Measurements from ENCODE around the gene CFAP221. TPM values are rescaled to one million over a fixed set of nuclear protein-coding genes. Genes with fewer than 3 reads are reported as not detected.

Gene CFAP221
- total RNA-seq, 1 experiment from 2014 or later: 0.20 TPM

GRCh38 chr2:119522671-119523070, 21.6 kb upstream of the CFAP221 start:
- Histone ChIP-seq H3K4me1 (ENCODE audit: insufficient read depth, low read length) (no peaks in the 10 kb centered on the region), H2BK20ac (ENCODE audit: low read depth, low read length, poor library complexity, severe bottlenecking) (no peak overlapping the region), H3K79me1 (ENCODE audit: insufficient read depth, low read depth, low read length, poor library complexity, severe bottlenecking) (no peaks in the 10 kb centered on the region), H3K9me3 (ENCODE audit: control insufficient read depth, low read depth, low read length) (no peaks in the 10 kb centered on the region), H3K27ac (ENCODE audit: insufficient read length, low read depth, low read length) (no peak overlapping the region), H4K20me1 (ENCODE audit: control insufficient read depth, insufficient read depth, insufficient read length) (no peaks in the 10 kb centered on the region), H3K56ac (ENCODE audit: insufficient read length, low read depth, low read length) (no peak overlapping the region), H3K9ac (ENCODE audit: extremely low read depth, insufficient read length, low read length) (no peak overlapping the region), H2BK120ac (ENCODE audit: low read depth, low read length, poor library complexity, severe bottlenecking) (no peak overlapping the region), H3K4ac (ENCODE audit: low read depth, low read length) (no peak overlapping the region), H2AK5ac (ENCODE audit: insufficient read length, low read length) (no peak overlapping the region), H3K27me3 (ENCODE audit: insufficient read depth, low read length) (peaks cover 22% of the 10 kb centered on the region), H3K79me2 (ENCODE audit: insufficient read depth, low read length) (no peaks in the 10 kb centered on the region), H2AFZ (ENCODE audit: low read length) (no peak overlapping the region), H3K14ac (ENCODE audit: insufficient read depth, low read length) (no peak overlapping the region), H4K91ac (ENCODE audit: insufficient read length, low read depth, low read length) (no peak overlapping the region), H3K23me2 (ENCODE audit: insufficient read length, low read depth, low read length, poor library complexity, severe bottlenecking) (peaks cover 8% of the 10 kb centered on the region), H2BK12ac (ENCODE audit: insufficient read length, low read depth, low read length) (no peak overlapping the region), H3T11ph (ENCODE audit: low read length) (no peak overlapping the region), H3K18ac (ENCODE audit: insufficient read length, low read depth, low read length) (no peak overlapping the region), H3K4me2 (ENCODE audit: insufficient read depth, insufficient read length, low read length) (no peak overlapping the region), H2BK5ac (ENCODE audit: insufficient read length, low read length) (no peak overlapping the region), H3K23ac (ENCODE audit: insufficient read length, low read depth, low read length) (no peak overlapping the region), H4K8ac (replicated peaks; ENCODE audit: insufficient read length, low read depth, low read length) (no peak overlapping the region), H2BK15ac (ENCODE audit: low read depth, low read length) (no peak overlapping the region), H4K5ac (ENCODE audit: insufficient read length, low read depth, low read length) (no peak overlapping the region)
- no CpG with 5 or more reads among the region's 6 CpGs for WGBS (ENCODE audit: extremely low coverage, insufficient read length, low lambda C conversion rate)
- Mint-ChIP-seq H3K36me3 (ENCODE audit: insufficient read depth in 1 of 3, low read depth in 3 of 3) (peaks cover 0 to 2% (median 0%) of the 10 kb centered on the region in 3 experiments; a peak in 2 of 7 replicates), H3K27me3 (ENCODE audit: low read depth) (peaks cover 73% of the 10 kb centered on the region), H3K4me1 (peaks cover 33 to 44% of the 10 kb centered on the region in 2 experiments), H3K9me3 (peaks cover 0 to 4% of the 10 kb centered on the region in 2 experiments; a peak in 1 of 5 replicates), H3K27ac (no peak overlapping the region), H3K4me3 (peak overlapping the region in 1 of 2 experiments; percentile 56; a peak in 3 of 5 replicates)
- no peak for DNase-seq
- TF ChIP-seq, protein P1, sequence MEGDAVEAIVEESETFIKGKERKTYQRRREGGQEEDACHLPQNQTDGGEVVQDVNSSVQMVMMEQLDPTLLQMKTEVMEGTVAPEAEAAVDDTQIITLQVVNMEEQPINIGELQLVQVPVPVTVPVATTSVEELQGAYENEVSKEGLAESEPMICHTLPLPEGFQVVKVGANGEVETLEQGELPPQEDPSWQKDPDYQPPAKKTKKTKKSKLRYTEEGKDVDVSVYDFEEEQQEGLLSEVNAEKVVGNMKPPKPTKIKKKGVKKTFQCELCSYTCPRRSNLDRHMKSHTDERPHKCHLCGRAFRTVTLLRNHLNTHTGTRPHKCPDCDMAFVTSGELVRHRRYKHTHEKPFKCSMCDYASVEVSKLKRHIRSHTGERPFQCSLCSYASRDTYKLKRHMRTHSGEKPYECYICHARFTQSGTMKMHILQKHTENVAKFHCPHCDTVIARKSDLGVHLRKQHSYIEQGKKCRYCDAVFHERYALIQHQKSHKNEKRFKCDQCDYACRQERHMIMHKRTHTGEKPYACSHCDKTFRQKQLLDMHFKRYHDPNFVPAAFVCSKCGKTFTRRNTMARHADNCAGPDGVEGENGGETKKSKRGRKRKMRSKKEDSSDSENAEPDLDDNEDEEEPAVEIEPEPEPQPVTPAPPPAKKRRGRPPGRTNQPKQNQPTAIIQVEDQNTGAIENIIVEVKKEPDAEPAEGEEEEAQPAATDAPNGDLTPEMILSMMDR (conservative IDR thresholded peaks at IDR 0.05): no peak

Measured in H9 (cell line).